Measurements from ENCODE around the gene CST9L. TPM values are rescaled to one million over a fixed set of nuclear protein-coding genes. Genes with fewer than 3 reads are reported as not detected.

Gene CST9L
- total and polyA plus RNA-seq, 2 experiments from 2014 or later: not detected

DNA sequence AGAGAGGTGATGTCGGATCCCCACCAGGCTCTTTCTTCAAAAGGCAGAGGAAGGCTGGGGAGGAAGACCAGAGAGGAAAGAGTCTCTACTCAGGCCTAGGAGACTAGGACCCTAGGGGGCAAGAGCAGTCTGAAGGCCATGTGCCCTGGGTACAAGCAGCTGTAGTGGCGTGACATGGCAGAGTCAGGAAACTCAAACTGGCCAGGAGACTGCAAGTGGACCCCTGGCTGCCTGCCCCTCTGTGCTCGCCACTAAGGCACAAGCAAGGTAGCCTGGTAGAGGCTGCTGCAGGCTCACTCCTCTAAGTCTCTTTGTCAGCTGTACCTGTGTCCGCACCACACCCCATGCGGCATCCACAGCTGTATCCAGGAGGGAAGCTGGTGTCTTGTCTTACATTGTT is 19.9 kb downstream of the CST9L start:
- no peaks in the 10 kb centered on the region for H3K9me2 ChIP-seq (replicated peaks; ENCODE audit: insufficient read depth)
- 73% methylated on average over 5 of the region's 5 CpGs for WGBS (ENCODE audit: low lambda C conversion rate, missing lambda C conversion rate)
- H3K27ac ChIP-seq: no peak overlapping the region
- no peaks in the 10 kb centered on the region for H4K20me1 ChIP-seq (ENCODE audit: insufficient read depth, poor library complexity, severe bottlenecking)
- no peaks in the 10 kb centered on the region for H3K36me3 ChIP-seq (replicated peaks; ENCODE audit: insufficient read depth, low read depth)
- no peak overlapping the region for H2AFZ ChIP-seq
- no peak for DNase-seq (ENCODE audit: low spot score)
- H3K79me2 ChIP-seq: no peaks in the 10 kb centered on the region
- no peaks in the 10 kb centered on the region for H3K9me3 ChIP-seq (ENCODE audit: low read depth)
- H3K27me3 ChIP-seq: no peaks in the 10 kb centered on the region
- no peak overlapping the region for H3K4me3 ChIP-seq
- H3K4me2 ChIP-seq: no peak overlapping the region
- TF ChIP-seq EZH2 (IDR thresholded peaks at IDR 0.05; ENCODE audit: borderline replicate concordance) (no peak), EZH2phosphoT487 (IDR thresholded peaks at IDR 0.05; ENCODE audit: low read depth, severe bottlenecking, unreplicated experiment) (no peak)
- TF ChIP-seq, protein P1, sequence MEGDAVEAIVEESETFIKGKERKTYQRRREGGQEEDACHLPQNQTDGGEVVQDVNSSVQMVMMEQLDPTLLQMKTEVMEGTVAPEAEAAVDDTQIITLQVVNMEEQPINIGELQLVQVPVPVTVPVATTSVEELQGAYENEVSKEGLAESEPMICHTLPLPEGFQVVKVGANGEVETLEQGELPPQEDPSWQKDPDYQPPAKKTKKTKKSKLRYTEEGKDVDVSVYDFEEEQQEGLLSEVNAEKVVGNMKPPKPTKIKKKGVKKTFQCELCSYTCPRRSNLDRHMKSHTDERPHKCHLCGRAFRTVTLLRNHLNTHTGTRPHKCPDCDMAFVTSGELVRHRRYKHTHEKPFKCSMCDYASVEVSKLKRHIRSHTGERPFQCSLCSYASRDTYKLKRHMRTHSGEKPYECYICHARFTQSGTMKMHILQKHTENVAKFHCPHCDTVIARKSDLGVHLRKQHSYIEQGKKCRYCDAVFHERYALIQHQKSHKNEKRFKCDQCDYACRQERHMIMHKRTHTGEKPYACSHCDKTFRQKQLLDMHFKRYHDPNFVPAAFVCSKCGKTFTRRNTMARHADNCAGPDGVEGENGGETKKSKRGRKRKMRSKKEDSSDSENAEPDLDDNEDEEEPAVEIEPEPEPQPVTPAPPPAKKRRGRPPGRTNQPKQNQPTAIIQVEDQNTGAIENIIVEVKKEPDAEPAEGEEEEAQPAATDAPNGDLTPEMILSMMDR (IDR thresholded peaks at IDR 0.05; ENCODE audit: poor library complexity): no peak
- H3K4me1 ChIP-seq (ENCODE audit: insufficient read depth): no peaks in the 10 kb centered on the region

DNA sequence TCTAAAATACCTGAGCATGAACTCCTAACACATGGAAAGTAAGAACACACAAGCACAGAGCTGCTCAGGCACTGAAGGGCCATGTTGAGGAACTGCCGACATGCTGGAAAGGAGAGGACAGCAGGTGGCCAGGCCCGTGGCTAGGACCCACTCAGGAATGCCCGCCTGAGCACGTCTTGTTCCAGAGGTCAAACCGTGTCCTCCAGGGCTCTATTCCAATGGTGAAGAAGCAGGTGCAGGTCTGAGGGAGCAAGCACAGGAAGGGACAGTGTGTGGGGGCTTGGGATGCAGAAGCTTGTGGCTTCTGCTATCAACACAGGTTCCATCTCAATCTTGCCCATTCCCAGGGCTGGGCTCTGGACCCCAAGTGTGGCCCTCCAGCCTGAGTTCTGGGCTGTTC is 20.7 kb downstream of the CST9L start:
- Histone ChIP-seq H3K36me3 (replicated peaks; ENCODE audit: insufficient read depth, low read depth) (no peaks in the 10 kb centered on the region), H3K4me3 (no peak overlapping the region), H3K27me3 (no peaks in the 10 kb centered on the region), H3K4me2 (no peak overlapping the region), H2AFZ (no peak overlapping the region), H3K9me2 (replicated peaks; ENCODE audit: insufficient read depth) (no peaks in the 10 kb centered on the region), H3K9me3 (ENCODE audit: low read depth) (no peaks in the 10 kb centered on the region), H3K79me2 (no peaks in the 10 kb centered on the region), H4K20me1 (ENCODE audit: insufficient read depth, poor library complexity, severe bottlenecking) (no peaks in the 10 kb centered on the region), H3K4me1 (ENCODE audit: insufficient read depth) (no peaks in the 10 kb centered on the region), H3K27ac (no peak overlapping the region)
- WGBS (ENCODE audit: low lambda C conversion rate, missing lambda C conversion rate): 91% methylated on average over 5 of the region's 5 CpGs
- TF ChIP-seq EZH2phosphoT487 (IDR thresholded peaks at IDR 0.05; ENCODE audit: low read depth, severe bottlenecking, unreplicated experiment) (no peak), EZH2 (IDR thresholded peaks at IDR 0.05; ENCODE audit: borderline replicate concordance) (no peak)
- TF ChIP-seq, protein P1 (IDR thresholded peaks at IDR 0.05; ENCODE audit: poor library complexity): no peak
- DNase-seq (ENCODE audit: low spot score): no peak

DNA sequence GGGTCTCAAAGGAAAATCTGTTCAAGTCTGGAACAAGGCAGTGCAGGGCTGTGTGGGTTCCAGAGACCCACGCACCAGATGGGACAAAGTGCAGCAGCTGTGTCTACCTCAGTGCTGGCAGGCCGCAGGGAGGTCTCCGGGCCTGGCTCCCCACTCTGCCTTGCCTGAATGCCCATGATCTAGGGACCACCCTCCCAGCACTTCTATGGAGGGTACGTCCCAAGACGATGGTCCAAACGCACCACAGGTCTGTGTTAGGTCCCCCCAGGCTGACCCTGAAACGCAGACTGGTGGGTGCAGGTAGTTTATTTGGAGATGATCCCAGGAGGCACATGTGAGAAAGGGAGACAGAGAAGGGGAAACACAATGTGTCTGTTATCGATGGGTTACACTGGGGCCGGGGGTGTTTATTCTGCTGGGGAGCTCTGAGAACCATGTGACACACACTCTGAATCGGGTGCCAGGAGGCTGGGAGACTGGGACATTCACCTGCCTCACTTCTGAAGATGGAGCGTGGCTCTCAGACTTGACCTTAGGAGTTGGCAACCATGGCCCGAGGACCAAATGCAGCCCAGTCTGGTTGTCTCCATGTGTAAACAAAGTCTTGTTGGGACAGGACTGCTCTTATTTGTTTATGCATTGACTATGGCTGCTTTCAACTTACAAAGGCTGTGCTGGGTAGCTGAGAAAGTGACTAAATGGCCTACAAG is 21.7 kb downstream of the CST9L start:
- Histone ChIP-seq H4K20me1 (ENCODE audit: insufficient read depth, poor library complexity, severe bottlenecking) (no peaks in the 10 kb centered on the region), H3K9me2 (replicated peaks; ENCODE audit: insufficient read depth) (no peaks in the 10 kb centered on the region), H3K36me3 (replicated peaks; ENCODE audit: insufficient read depth, low read depth) (no peaks in the 10 kb centered on the region), H3K9me3 (ENCODE audit: low read depth) (no peaks in the 10 kb centered on the region), H3K4me3 (no peak overlapping the region), H3K27me3 (no peaks in the 10 kb centered on the region), H2AFZ (no peak overlapping the region), H3K4me1 (ENCODE audit: insufficient read depth) (no peaks in the 10 kb centered on the region), H3K4me2 (no peak overlapping the region), H3K27ac (no peak overlapping the region), H3K79me2 (no peaks in the 10 kb centered on the region)
- DNase-seq (ENCODE audit: low spot score): no peak
- WGBS (ENCODE audit: low lambda C conversion rate, missing lambda C conversion rate): 87% methylated on average over 12 of the region's 12 CpGs
- no peak for TF ChIP-seq EZH2 (IDR thresholded peaks at IDR 0.05; ENCODE audit: borderline replicate concordance)
- no peak for TF ChIP-seq EZH2phosphoT487 (IDR thresholded peaks at IDR 0.05; ENCODE audit: low read depth, severe bottlenecking, unreplicated experiment)
- TF ChIP-seq, protein P1 (IDR thresholded peaks at IDR 0.05; ENCODE audit: poor library complexity): no peak

Data from hepatocyte (in vitro differentiated cells).